Tibial nerve (tissue), 4 donors: ENCODE measurements around the gene METTL25B. TPM values are rescaled to one million over a fixed set of nuclear protein-coding genes. Genes with fewer than 3 reads are reported as not detected.

Experiments
- DNase-seq, 2 donors: peaks; one replicate each; pipeline ENCODE4 v3.0.0-alpha.2; 2019; ENCODE audit warnings: low spot score in 2 of 2
- H3K27ac ChIP-seq, 4 donors: fragments of 200-600 bp; sonication (generic) in 3 of 4; one replicate each; pipeline ENCODE4 v1.5.1; 2017 to 2019; ENCODE audit warnings: mild to moderate bottlenecking in 1 of 4
- H3K27me3 ChIP-seq, 2 donors: fragments of 200-600 bp; sonication (generic) in 1 of 2; one replicate each; pipeline versions ENCODE4 v1.5.1 to v1.6.0; 2017 to 2019
- H3K36me3 ChIP-seq, 3 donors: fragments of 200-600 bp; sonication (generic); one replicate each; pipeline ENCODE4 v1.5.1; 2018 to 2019
- H3K4me1 ChIP-seq, 4 donors: fragments of 200-600 bp; sonication (generic) in 3 of 4; one replicate each; pipeline ENCODE4 v1.5.1; 2017 to 2019
- H3K4me3 ChIP-seq, 4 donors: fragments of 200-600 bp; sonication (generic) in 3 of 4; one replicate each; pipeline ENCODE4 v1.5.1; 2017 to 2019; ENCODE audit warnings: mild to moderate bottlenecking in 1 of 4, moderate library complexity in 1 of 4
- H3K9me3 ChIP-seq, 4 donors: fragments of 200-600 bp; sonication (generic) in 3 of 4; one replicate each; pipeline ENCODE4 v1.5.1; 2017 to 2019
- CTCF ChIP-seq, 5 experiments: fragments of 200-600 bp in 3 of 5; fragments of 450-650 bp in 2 of 5; sonication (generic) in 3 of 5; IDR thresholded peaks; one replicate each; pipeline ENCODE4 v1.5.1; 2016 to 2019; ENCODE audit warnings: antibody characterized with exemption in 5 of 5, mild to moderate bottlenecking in 3 of 5, moderate library complexity in 2 of 5
- EP300 ChIP-seq, 2 donors: sonication (generic); formaldehyde crosslinking; IDR thresholded peaks; one replicate each; pipeline ENCODE4 v1.6.1; 2017; ENCODE audit warnings: antibody characterized with exemption in 2 of 2, mild to moderate bottlenecking in 1 of 2
- POLR2A ChIP-seq, 2 donors: fragments of 450-650 bp; IDR thresholded peaks; one replicate each; pipeline ENCODE4 v1.6.1; 2017; ENCODE audit warnings: antibody characterized with exemption in 2 of 2, mild to moderate bottlenecking in 2 of 2, moderate library complexity in 2 of 2
- WGBS, 2 donors: methylation state at CpG; one replicate each; pipeline ENCODE4 v1.1.5; 2018; 5-methylcytosine and 5-hydroxymethylcytosine counted together
- total RNA-seq, 4 donors: library from RNA; depleted of rRNA; stranded (reverse); fragments of >200 nt; gene quantifications; one replicate each; pipeline ENCODE4 v1.1.0, GENCODE V29; 2016

METTL25B gene
- 10 to 100 TPM; 36.5 to 50.1 (median 46.0) TPM for total RNA-seq

DNA sequence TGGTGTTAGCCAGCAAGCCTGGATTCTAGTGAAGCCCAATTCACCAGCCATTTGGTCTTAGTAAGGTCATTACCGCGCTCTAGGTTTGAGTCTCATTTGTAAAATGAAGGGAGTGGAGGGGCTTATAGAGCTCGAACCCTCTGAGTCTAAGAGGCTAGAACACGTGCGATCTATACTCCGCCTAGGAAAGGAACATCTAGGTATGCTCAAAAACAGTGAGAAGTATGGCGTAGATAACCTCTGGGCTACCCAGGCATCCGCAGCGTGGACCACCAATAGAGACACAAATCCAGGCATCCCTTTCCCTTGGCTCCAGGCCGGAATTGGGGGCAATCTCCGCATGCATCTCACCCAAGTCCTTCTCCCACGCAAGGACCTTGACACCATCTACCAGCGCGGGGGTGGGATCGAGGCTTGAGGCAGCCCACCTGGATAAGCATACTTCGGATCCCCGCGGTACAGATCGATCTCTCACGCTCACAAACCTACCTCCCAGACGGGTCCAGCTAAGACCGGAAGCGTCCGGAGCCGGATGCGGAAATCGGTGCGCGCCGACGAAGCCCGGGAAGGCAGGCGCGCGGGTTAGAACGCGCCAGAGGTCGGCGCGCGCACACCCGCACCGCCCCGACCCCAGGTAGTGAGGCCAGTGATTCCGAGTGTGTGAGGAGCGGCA lies at the start of gene METTL25B:
Gene METTL25B (plus strand): TSS at position 544 of the 673 bp plus-strand sequence. CDS start 636 bp downstream, outside the sequence.
- Histone ChIP-seq H3K36me3 (peaks cover 0 to 42% (median 2%) of the 10 kb centered on the region in 3 donors), H3K27me3 (no peaks in the 10 kb centered on the region), H3K4me1 (peaks cover 0 to 58% (median 35%) of the 10 kb centered on the region in 4 donors), H3K4me3 (peak within 1 kb of the TSS; percentile 67 to 95 (median 88)), H3K9me3 (no peaks in the 10 kb centered on the region), H3K27ac (peak within 1 kb of the TSS; percentile 97 to 100 (median 98))
- WGBS, 2 donors = 0 to 3% methylated on average over 17 to 44 of the region's 46 CpGs
- peak; percentile 51 to 65 for DNase-seq
- peak in 1 of 2 donors; percentile 2 for TF ChIP-seq EP300 (IDR thresholded peaks at IDR 0.05)
- no peak for TF ChIP-seq CTCF (IDR thresholded peaks at IDR 0.05)
- no peak for TF ChIP-seq POLR2A (IDR thresholded peaks at IDR 0.05)

DNA sequence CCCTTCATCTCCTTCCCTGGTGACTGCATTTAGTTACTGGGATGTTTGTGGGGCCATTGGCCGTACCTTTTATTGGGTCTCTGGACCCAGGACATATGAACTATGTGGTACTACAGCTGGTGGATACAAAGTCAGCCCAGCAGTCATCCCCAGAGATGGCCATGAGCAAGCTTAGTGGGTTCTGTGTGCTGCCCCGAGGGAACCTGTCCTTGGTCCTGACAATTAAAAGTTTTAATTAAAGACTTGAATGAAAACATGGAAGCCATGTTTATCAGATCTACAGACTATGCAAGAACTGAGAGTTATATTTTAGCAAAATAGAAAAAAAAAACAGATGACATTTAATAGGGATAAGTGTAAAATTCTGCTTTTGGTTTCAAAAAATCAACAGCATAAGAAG lies 48.2 kb upstream of the METTL25B start:
- no peak overlapping the region for H3K27ac ChIP-seq
- TF ChIP-seq CTCF (IDR thresholded peaks at IDR 0.05) = no peak
- no peak for TF ChIP-seq EP300 (IDR thresholded peaks at IDR 0.05)
- TF ChIP-seq POLR2A (IDR thresholded peaks at IDR 0.05) = no peak
- H3K36me3 ChIP-seq = peaks cover 0 to 3% (median 0%) of the 10 kb centered on the region in 3 donors
- 46 to 60% methylated on average over 2 of the region's 2 CpGs for WGBS, 2 donors
- H3K9me3 ChIP-seq = no peaks in the 10 kb centered on the region
- no peak overlapping the region for H3K4me3 ChIP-seq
- H3K4me1 ChIP-seq = peaks cover 0 to 33% (median 8%) of the 10 kb centered on the region in 4 donors
- DNase-seq = no peak
- peaks cover 0 to 9% of the 10 kb centered on the region in 2 donors for H3K27me3 ChIP-seq

- WGBS, 2 donors = 71 to 75% methylated on average over 8 of the region's 8 CpGs
- H3K4me1 ChIP-seq = peaks cover 0 to 19% (median 4%) of the 10 kb centered on the region in 4 donors
- H3K27ac ChIP-seq = no peak overlapping the region
- TF ChIP-seq EP300 (IDR thresholded peaks at IDR 0.05) = no peak
- TF ChIP-seq POLR2A (IDR thresholded peaks at IDR 0.05) = no peak
- TF ChIP-seq CTCF (IDR thresholded peaks at IDR 0.05) = no peak
- no peaks in the 10 kb centered on the region for H3K36me3 ChIP-seq
- H3K9me3 ChIP-seq = no peaks in the 10 kb centered on the region
- DNase-seq = no peak
- no peak overlapping the region for H3K4me3 ChIP-seq
- H3K27me3 ChIP-seq = peaks cover 0 to 9% of the 10 kb centered on the region in 2 donors
These were observed 46.9 kb upstream of the METTL25B start for GRCh38 chr1:156681196-156681960.

- peaks cover 0 to 3% of the 10 kb centered on the region in 2 donors for H3K27me3 ChIP-seq
- WGBS, 2 donors = 66 to 71% methylated on average over 5 of the region's 5 CpGs
- no peaks in the 10 kb centered on the region for H3K9me3 ChIP-seq
- peaks cover 0 to 10% (median 4%) of the 10 kb centered on the region in 4 donors for H3K4me1 ChIP-seq
- TF ChIP-seq CTCF (IDR thresholded peaks at IDR 0.05) = no peak
- TF ChIP-seq EP300 (IDR thresholded peaks at IDR 0.05) = no peak
- H3K36me3 ChIP-seq = no peaks in the 10 kb centered on the region
- H3K4me3 ChIP-seq = no peak overlapping the region
- no peak overlapping the region for H3K27ac ChIP-seq
- no peak for DNase-seq
These were observed 45.9 kb upstream of the METTL25B start for GRCh38 chr1:156682166-156682890.
